HAP-1 (cell line): ENCODE results near the gene PBX2.
"Not testable (repeated sequence)": the region's sequence is repeated elsewhere in the genome, so short reads cannot be mapped to it uniquely, and the experiment has no call there.

ENCODE experiments used
- DNase-seq, 2 experiments: peaks; one replicate each; pipeline ENCODE4 v3.0.0-alpha.2; 2016 to 2020; ENCODE audit warnings: low spot score in 2 of 2
- H3K27me3 ChIP-seq: fragments of 250-450 bp; sonication (Bioruptor Pico); 2 replicates; pipeline ENCODE4 v1.5.1; 2020; ENCODE audit warnings: low read depth, mild to moderate bottlenecking, moderate library complexity
- H3K36me3 ChIP-seq: fragments of 250-450 bp; sonication (Bioruptor Pico); replicated peaks from 2 replicates; pipeline ENCODE4 v1.5.1; 2020; ENCODE audit warnings: mild to moderate bottlenecking
- H3K4me1 ChIP-seq: fragments of 250-450 bp; sonication (Bioruptor Pico); 2 replicates; pipeline ENCODE4 v1.5.1; 2020; ENCODE audit warnings: mild to moderate bottlenecking
- H3K4me3 ChIP-seq: fragments of 250-450 bp; sonication (Bioruptor Pico); 2 replicates; pipeline ENCODE4 v1.5.1; 2020; ENCODE audit warnings: mild to moderate bottlenecking, moderate library complexity
- H3K9me3 ChIP-seq: fragments of 250-450 bp; sonication (Bioruptor Pico); 2 replicates; pipeline ENCODE4 v1.5.1; 2020; ENCODE audit warnings: mild to moderate bottlenecking, moderate library complexity
- in situ Hi-C: fragments of 300-500 bp; cut with MboI; formaldehyde crosslinking; loops from 3 replicates; pipeline ENCODE4 v1.14.3; 2020; ENCODE audit warnings: low sequenced_read_pairs, inconsistent platforms, mixed read lengths

The PBX2 gene

DNA sequence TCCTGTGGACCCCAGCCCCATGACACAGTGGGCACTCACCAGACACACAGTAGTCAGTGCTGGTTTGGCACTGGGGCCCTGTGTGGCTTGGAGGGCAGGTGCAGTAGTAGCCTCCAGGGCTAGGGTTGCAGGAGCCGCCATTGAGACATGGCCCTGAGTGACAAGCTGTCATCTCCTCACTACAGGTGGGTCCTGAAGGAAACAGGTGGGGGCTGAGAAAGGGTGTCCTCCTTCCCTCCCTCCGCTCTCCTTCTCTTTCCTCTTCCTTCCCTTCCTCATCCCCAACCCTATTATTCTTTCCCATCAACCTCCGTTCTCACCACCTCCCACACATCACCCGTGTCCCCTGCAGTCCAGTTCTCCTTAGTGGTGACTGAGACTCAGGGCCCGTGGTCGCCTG, 23.6 kb upstream of the PBX2 start:
- Histone ChIP-seq H3K4me3 (no peak overlapping the region), H3K9me3 (no peaks in the 10 kb centered on the region), H3K4me1 (no peaks in the 10 kb centered on the region), H3K36me3 (no peaks in the 10 kb centered on the region), H3K27me3 (no peaks in the 10 kb centered on the region)
- no peak for DNase-seq
- in situ Hi-C loops: no loop called here

DNA sequence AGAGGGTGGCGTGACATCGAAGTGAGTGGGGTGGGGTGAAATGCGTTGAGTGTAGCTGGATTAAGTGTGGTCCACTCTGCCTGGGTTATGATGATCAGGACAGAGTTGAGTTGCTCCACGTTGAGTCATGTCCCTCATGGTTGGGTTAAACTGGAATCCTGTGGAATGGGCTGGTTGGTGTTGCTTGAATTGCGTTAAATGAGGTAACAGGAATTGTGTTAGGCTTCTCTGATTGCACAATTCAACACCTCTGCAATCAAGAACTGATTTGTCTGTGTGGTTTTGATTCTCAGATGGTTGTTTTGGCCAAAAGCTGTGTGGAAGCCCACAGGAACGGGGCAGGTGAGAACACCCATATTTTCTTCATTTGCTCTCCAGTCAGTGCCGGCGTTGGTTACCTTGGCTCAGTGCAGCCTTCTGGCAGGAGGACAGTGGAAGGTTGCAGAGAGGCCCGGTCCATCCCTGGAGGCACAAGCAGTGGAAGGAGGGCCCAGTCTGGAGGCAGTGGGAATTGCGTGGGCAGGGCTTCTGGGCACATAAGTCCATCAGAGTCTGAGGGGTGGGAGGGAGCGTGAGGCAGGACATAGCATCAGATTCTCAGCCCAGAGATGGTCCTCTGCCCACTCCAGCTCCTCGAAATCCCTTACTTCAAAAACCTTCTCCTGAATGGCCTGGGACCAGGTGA, 22.2 kb upstream of the PBX2 start:
- no peaks in the 10 kb centered on the region for H3K27me3 ChIP-seq
- DNase-seq: no peak
- no peak overlapping the region for H3K4me3 ChIP-seq
- in situ Hi-C loops: no loop called here
- no peaks in the 10 kb centered on the region for H3K4me1 ChIP-seq
- no peaks in the 10 kb centered on the region for H3K9me3 ChIP-seq
- H3K36me3 ChIP-seq: no peaks in the 10 kb centered on the region

DNA sequence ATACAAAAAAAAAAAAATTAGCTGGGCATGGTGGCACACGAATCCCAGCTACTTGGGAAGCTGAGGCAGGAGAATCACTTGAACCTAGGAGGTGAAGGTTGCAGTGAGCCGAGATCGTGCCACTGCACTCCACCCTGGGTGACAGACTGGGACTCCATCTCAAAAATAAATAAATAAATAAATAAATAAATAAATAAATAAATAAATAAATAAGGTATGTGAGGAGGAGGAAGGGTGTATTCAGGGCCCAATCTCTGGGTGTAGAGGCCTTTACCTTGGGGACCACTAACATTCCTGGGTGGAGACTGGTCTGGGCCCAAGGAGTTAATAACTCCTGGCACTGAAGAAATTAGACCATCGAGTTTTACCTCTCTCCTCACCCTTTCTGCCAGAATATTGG, 21.4 kb upstream of the PBX2 start:
- H3K4me1 ChIP-seq, in situ Hi-C loops, H3K36me3 ChIP-seq, DNase-seq, H3K9me3 ChIP-seq, H3K27me3 ChIP-seq, H3K4me3 ChIP-seq: not testable (repeated sequence)

DNA sequence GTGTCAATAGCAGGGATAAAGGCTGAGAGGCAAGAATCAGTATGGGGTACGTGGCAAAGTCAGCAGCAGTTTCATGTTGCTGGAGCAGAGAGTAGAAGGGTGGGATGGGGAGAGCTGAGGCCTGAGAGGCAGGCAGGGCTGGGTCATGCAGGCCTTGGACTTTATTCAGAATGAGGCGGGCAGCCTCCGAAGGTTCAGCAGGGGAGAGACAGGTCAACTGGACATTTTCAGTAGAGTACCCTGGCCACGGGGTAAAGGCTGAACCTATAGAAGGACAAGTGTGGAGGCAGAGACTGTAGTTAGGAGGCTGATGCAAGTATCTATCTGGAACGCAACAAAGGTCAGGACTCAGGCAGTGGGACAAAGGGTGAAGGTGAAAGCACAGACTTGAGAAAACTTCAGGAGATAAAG, 20.2 kb upstream of the PBX2 start:
- Histone ChIP-seq H3K4me3 (no peak overlapping the region), H3K36me3 (no peaks in the 10 kb centered on the region), H3K27me3 (no peaks in the 10 kb centered on the region), H3K4me1 (no peaks in the 10 kb centered on the region), H3K9me3 (no peaks in the 10 kb centered on the region)
- in situ Hi-C loops: no loop called here
- no peak for DNase-seq

DNA sequence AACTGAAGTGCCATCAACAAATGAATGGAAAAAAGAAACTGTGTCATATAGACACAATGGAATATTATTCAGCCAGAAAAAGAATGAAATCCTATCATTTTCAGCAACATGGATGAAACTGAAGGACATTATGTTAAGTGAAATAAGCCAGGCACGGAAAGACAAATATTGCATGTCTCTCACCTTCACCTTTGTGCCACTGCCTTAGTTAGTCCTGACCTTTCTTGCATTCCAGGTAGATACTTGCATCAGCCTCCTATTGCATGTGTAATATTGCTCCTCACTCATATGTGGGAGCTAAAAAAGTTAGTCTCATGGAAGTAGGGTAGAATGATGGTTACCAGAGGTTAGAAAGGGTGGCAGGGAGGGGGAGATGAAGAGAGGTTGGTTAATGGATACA, 19.0 kb upstream of the PBX2 start:
- DNase-seq: no peak
- Histone ChIP-seq H3K36me3 (no peaks in the 10 kb centered on the region), H3K4me1 (no peaks in the 10 kb centered on the region), H3K9me3 (no peaks in the 10 kb centered on the region), H3K27me3 (0 out of 2 replicates have a peak, but pooled peaks cover 2% of the 10 kb centered on the region), H3K4me3 (no peak overlapping the region)
- in situ Hi-C loops: no loop called here

DNA sequence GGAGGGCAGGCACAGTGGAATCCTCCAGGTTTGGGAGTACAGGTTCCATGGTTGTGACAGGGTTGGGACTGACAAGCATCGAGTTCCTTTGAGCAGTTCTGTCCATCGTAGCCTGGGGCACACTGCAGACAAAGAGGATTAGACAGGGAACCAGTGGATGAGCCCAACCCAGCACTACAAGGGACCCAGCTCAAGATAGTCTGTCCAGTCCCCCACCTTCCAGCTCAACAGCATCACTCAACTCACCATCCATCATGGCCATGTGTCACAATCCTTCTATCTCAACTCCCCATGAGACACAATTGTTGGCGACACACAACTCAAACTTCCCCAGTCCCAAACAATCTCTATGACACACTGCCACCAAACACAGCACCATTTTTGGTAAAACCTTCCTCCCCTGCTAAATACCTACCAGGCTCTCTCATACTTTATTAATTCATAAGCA, 14.3 kb upstream of the PBX2 start:
- H3K4me1 ChIP-seq: no peaks in the 10 kb centered on the region
- H3K27me3 ChIP-seq: 0 out of 2 replicates have a peak, but pooled peaks cover 2% of the 10 kb centered on the region
- H3K4me3 ChIP-seq: no peak overlapping the region
- no peaks in the 10 kb centered on the region for H3K9me3 ChIP-seq
- DNase-seq: no peak
- H3K36me3 ChIP-seq: no peaks in the 10 kb centered on the region
- in situ Hi-C loops: no loop called here

DNA sequence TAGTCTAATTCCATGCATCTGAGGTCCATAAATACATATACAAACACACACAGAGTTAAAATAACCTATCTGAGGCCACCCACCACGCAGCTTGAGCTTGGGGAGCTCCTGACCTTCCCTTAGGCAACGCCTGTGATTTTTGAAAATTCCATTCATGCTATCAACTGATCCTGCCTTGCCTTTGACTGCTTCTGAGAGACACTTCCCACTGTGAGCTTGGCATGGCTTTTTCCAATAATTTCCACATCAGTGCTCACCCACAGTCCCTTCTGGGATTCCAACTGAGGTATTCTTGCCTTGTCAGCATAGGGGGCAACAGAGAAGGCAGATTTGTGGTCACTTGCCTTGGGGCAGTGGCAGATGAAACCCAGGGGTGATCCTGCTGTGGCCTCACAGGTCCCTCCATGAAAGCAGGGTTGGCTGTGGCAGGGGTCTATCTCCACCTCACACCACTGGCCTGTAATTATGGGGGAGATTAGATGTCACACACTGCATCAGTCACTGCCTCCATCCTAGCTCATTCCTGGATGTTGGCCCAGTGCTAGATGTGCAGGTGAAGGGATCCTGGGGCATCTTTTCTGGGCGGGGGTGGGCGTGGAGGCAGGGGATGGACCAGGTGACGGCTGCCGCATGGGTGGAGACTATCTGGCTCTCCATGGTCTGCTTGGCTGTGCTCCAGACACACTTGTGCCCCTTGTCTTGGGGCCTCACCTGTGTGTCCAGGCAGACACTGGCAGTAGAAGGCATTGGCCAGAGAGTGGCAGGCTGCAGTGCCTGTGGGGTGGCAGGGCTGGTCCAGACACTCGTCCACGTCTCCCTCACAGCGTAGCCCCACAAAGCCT, 13.6 kb upstream of the PBX2 start:
- Histone ChIP-seq H3K36me3 (no peaks in the 10 kb centered on the region), H3K9me3 (no peaks in the 10 kb centered on the region), H3K4me1 (no peaks in the 10 kb centered on the region), H3K4me3 (no peak overlapping the region), H3K27me3 (0 out of 2 replicates have a peak, but pooled peaks cover 2% of the 10 kb centered on the region)
- in situ Hi-C loops: no loop called here
- DNase-seq: no peak

DNA sequence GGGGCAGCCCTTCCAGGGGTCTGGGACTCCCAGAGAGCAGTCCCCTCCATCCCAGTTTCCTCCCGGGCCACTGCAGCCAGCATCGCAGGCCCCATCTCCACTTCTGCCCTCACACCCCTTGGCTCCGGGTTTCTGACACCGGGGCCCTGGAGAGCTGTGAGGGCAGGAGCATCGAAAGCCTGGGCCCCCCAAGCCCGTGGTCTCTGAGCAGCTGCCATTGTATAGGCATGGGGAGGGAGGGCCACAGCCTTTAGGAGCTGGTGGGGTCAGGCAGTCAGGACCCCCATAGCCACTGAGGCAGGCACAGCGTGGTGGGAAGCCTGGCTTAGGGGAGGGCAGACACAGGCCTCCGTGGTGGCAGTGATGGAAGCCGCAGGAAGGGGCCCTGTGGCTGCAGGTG, 12.2 kb upstream of the PBX2 start:
- no peaks in the 10 kb centered on the region for H3K9me3 ChIP-seq
- no peak for DNase-seq
- no peaks in the 10 kb centered on the region for H3K4me1 ChIP-seq
- H3K27me3 ChIP-seq: 0 out of 2 replicates have a peak, but pooled peaks cover 2% of the 10 kb centered on the region
- no peak overlapping the region for H3K4me3 ChIP-seq
- in situ Hi-C loops: no loop called here
- no peaks in the 10 kb centered on the region for H3K36me3 ChIP-seq

DNA sequence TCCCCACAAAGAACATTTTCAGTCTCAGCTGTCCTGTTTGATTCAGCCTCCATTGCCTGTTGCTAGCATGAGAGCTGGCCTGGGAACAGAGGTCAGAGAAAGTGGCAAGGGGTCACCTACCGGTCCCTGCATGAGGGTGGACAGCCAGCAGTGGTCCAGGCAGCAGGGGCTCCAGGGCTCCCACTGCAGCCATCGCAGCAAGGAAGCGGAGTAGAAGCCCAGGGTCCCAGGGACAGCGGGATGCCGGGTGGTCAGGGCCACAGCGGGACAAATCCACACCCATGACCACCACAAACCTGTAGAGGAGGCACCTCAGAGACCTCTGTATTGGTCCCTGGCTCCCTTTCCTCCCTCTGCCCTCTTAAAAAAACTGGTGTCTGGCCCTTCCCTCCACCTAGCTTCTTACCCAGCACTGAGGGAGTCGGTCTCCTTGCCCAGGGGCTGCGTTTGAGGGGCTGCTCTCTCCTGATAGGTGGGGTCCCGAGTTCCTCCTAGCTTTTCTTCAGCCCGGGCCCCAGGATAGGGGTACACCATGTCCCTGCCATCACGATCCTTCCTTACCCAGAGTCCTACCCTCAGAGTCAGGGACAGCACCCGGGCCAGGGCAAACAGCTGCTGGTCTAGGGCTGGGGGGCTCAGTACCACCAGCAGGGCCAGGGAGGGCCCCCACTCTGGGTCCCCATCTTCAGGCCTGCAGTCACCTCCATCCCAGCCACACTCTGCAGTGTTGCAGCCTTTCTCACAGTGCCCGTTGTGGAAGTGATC, 10.9 kb upstream of the PBX2 start:
- no peaks in the 10 kb centered on the region for H3K36me3 ChIP-seq
- no peak for DNase-seq
- H3K27me3 ChIP-seq: 0 out of 2 replicates have a peak, but pooled peaks cover 2% of the 10 kb centered on the region
- in situ Hi-C loops: no loop called here
- H3K4me1 ChIP-seq: peaks cover 7% of the 10 kb centered on the region
- no peak overlapping the region for H3K4me3 ChIP-seq
- H3K9me3 ChIP-seq: no peaks in the 10 kb centered on the region

DNA sequence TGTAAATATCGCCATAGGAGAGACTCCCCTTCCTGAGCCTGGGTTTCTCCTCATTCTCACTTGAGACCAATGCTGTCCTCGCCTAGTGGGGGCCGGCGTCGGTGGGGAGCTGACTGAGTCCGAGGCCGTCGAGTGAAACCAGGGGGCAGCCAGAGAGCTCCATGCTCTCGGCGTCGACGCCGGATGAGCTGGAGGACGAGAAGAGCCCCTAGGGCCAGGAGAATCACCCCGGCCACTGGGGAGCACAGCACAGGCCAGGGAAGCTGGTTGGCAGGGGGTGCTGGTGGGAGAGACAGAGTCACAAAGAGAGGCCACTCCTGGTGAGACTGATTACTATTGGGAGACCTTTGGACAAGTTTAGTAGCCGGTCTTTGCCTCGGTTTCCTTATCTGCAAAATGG, 8.9 kb upstream of the PBX2 start:
- no peaks in the 10 kb centered on the region for H3K36me3 ChIP-seq
- no peak overlapping the region for H3K4me3 ChIP-seq
- DNase-seq: no peak
- H3K27me3 ChIP-seq: no peaks in the 10 kb centered on the region
- no peaks in the 10 kb centered on the region for H3K9me3 ChIP-seq
- H3K4me1 ChIP-seq: peaks cover 12% of the 10 kb centered on the region
- in situ Hi-C loops: no loop called here

DNA sequence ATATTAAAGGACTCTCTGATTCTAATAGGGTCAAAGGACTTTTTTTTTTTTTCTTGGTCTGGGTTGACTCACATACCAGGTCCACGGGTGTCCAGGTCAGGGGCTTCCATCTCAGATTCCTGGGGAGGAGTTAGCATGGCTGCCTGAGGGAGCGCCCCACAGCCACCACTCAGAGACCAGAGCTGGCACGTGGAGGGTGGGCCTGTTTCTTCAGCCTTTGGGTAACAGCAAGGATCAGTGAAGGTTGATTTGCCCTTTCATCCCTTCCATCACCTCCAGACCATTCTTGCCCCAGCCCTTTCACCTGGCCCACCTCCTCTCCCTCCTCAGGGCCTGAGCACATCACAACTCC, 8.3 kb upstream of the PBX2 start:
- in situ Hi-C loops: no loop called here
- no peaks in the 10 kb centered on the region for H3K36me3 ChIP-seq
- no peaks in the 10 kb centered on the region for H3K9me3 ChIP-seq
- H3K27me3 ChIP-seq: no peaks in the 10 kb centered on the region
- peaks cover 12% of the 10 kb centered on the region for H3K4me1 ChIP-seq
- DNase-seq: no peak
- no peak overlapping the region for H3K4me3 ChIP-seq

DNA sequence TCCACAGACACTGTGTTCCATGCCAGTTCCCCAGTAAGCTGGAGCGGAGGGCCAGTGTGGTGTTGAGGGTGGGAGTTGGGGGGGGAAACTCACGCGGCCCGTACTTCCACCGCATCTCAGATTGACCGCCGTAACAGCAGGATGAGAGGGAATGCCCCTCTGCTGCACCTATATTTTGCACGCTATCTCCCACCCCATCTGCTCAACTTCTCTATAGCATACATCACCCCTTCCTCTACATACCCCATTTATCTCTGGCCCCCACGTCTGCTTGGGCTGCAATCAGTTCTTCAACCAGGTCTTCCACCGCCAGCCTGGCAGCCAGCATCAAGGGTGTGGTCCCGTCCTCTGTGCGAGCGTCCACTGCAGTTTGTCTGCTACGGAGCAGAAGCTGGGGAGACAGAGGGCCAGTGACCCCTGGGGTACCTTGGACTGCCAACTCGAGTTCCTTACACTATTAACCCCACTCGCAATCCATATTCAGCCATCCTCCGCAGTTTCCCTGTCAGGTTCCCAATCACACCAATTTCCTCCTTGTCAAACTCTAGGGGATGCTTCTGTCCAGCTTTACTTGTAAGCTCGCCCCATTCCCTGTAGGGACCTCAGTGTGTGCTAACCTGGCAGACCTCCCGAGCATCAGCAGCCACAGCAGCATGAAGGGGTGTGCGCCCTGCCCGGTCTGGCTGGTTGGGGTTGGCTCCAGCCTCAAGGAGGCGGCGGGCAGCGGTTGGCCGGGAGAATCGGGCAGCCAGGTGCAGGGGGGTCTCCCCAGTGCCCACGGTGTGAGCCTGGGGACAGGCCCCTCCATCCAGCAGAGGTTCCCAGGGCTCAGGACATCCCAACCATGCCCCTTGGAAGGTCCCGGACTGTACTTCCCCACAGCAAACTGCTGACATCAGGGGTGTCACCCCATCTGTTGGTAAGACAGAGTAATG, 6.9 kb upstream of the PBX2 start:
- Histone ChIP-seq H3K4me3 (peak overlapping the region; percentile 49), H3K9me3 (no peaks in the 10 kb centered on the region), H3K27me3 (no peaks in the 10 kb centered on the region), H3K4me1 (peaks cover 12% of the 10 kb centered on the region), H3K36me3 (no peaks in the 10 kb centered on the region)
- in situ Hi-C loops: no loop called here
- no peak for DNase-seq
